Measurements from ENCODE around the gene ZNF652. TPM values are rescaled to one million over a fixed set of nuclear protein-coding genes. Genes with fewer than 3 reads are reported as not detected.
A peak's percentile ranks its signal among the peaks of the same experiment; 100 is the strongest.

ZNF652 gene
- polyA plus RNA-seq, 1 donor from 2014 or later = 29.3 TPM

- Mint-ChIP-seq H3K4me3 (peak overlapping the region; percentile 47 to 92 (median 76)), H3K27me3 (peaks cover 15% of the 10 kb centered on the region), H3K9me3 (no peaks in the 10 kb centered on the region), H3K36me3 (no peaks in the 10 kb centered on the region), H3K27ac (peak overlapping the region in 2 of 3 donors; percentile 28 to 78), H3K4me1 (peaks cover 6 to 12% (median 9%) of the 10 kb centered on the region in 3 donors)
Observed at GRCh38 chr17:49260817-49261291, 101.2 kb downstream of the ZNF652 start.

- Mint-ChIP-seq H3K27me3 (peaks cover 15% of the 10 kb centered on the region), H3K9me3 (no peaks in the 10 kb centered on the region), H3K4me1 (peaks cover 6 to 12% (median 9%) of the 10 kb centered on the region in 3 donors), H3K36me3 (no peaks in the 10 kb centered on the region), H3K4me3 (peak overlapping the region; percentile 66 to 92 (median 86)), H3K27ac (peak overlapping the region in 1 of 3 donors; percentile 78)
Observed at GRCh38 chr17:49260011-49260816, 101.8 kb downstream of the ZNF652 start.

- peaks cover 6 to 12% (median 7%) of the 10 kb centered on the region in 3 donors for H3K4me1 Mint-ChIP-seq
- no peaks in the 10 kb centered on the region for H3K36me3 Mint-ChIP-seq
- no peaks in the 10 kb centered on the region for H3K9me3 Mint-ChIP-seq
- peaks cover 15% of the 10 kb centered on the region for H3K27me3 Mint-ChIP-seq
- no peak overlapping the region for H3K27ac Mint-ChIP-seq
- peak overlapping the region; percentile 66 to 91 (median 86) for H3K4me3 Mint-ChIP-seq
Observed at GRCh38 chr17:49259663-49260010, 102.4 kb downstream of the ZNF652 start.

- peaks cover 2 to 12% (median 6%) of the 10 kb centered on the region in 3 donors for H3K4me1 Mint-ChIP-seq
- no peaks in the 10 kb centered on the region for H3K9me3 Mint-ChIP-seq
- H3K27me3 Mint-ChIP-seq = peaks cover 15% of the 10 kb centered on the region
- no peak overlapping the region for H3K4me3 Mint-ChIP-seq
- no peaks in the 10 kb centered on the region for H3K36me3 Mint-ChIP-seq
- H3K27ac Mint-ChIP-seq = no peak overlapping the region
Observed at GRCh38 chr17:49258394-49258793, 103.7 kb downstream of the ZNF652 start.

GRCh38 chr17:49255125-49255524 is 106.9 kb downstream of the ZNF652 start:
- no peak overlapping the region for H3K27ac Mint-ChIP-seq
- no peaks in the 10 kb centered on the region for H3K36me3 Mint-ChIP-seq
- no peaks in the 10 kb centered on the region for H3K9me3 Mint-ChIP-seq
- peaks cover 18% of the 10 kb centered on the region for H3K27me3 Mint-ChIP-seq
- peaks cover 0 to 6% (median 0%) of the 10 kb centered on the region in 3 donors for H3K4me1 Mint-ChIP-seq
- H3K4me3 Mint-ChIP-seq = no peak overlapping the region

- Mint-ChIP-seq H3K27ac (no peak overlapping the region), H3K27me3 (peaks cover 27% of the 10 kb centered on the region), H3K4me1 (peaks cover 0 to 5% (median 3%) of the 10 kb centered on the region in 3 donors), H3K9me3 (no peaks in the 10 kb centered on the region), H3K4me3 (no peak overlapping the region), H3K36me3 (no peaks in the 10 kb centered on the region)
Observed at GRCh38 chr17:49254066-49254465, 108.0 kb downstream of the ZNF652 start.

- Mint-ChIP-seq H3K36me3 (no peaks in the 10 kb centered on the region), H3K9me3 (no peaks in the 10 kb centered on the region), H3K27ac (no peak overlapping the region), H3K4me3 (peak overlapping the region in 1 of 4 donors; percentile 58), H3K4me1 (peaks cover 0 to 7% (median 0%) of the 10 kb centered on the region in 3 donors), H3K27me3 (peaks cover 36% of the 10 kb centered on the region)
Observed at GRCh38 chr17:49252148-49252695, 109.8 kb downstream of the ZNF652 start.

- Mint-ChIP-seq H3K9me3 (no peaks in the 10 kb centered on the region), H3K27me3 (peaks cover 45% of the 10 kb centered on the region), H3K36me3 (no peaks in the 10 kb centered on the region), H3K4me3 (no peak overlapping the region), H3K27ac (no peak overlapping the region), H3K4me1 (peaks cover 0 to 7% (median 0%) of the 10 kb centered on the region in 3 donors)
Observed at GRCh38 chr17:49249890-49250522, 112.0 kb downstream of the ZNF652 start.

- Mint-ChIP-seq H3K9me3 (no peaks in the 10 kb centered on the region), H3K4me3 (peak overlapping the region in 1 of 4 donors; percentile 76), H3K36me3 (no peaks in the 10 kb centered on the region), H3K27me3 (peaks cover 49% of the 10 kb centered on the region), H3K4me1 (peaks cover 0 to 7% (median 0%) of the 10 kb centered on the region in 3 donors), H3K27ac (no peak overlapping the region)
Observed at GRCh38 chr17:49249292-49249794, 112.7 kb downstream of the ZNF652 start.

GRCh38 chr17:49247944-49248343 is 114.1 kb downstream of the ZNF652 start:
- peaks cover 51% of the 10 kb centered on the region for H3K27me3 Mint-ChIP-seq
- H3K4me3 Mint-ChIP-seq = peak overlapping the region in 1 of 4 donors; percentile 30
- H3K9me3 Mint-ChIP-seq = no peaks in the 10 kb centered on the region
- no peaks in the 10 kb centered on the region for H3K36me3 Mint-ChIP-seq
- no peak overlapping the region for H3K27ac Mint-ChIP-seq
- peaks cover 0 to 7% (median 0%) of the 10 kb centered on the region in 3 donors for H3K4me1 Mint-ChIP-seq

GRCh38 chr17:49244839-49245238 is 117.2 kb downstream of the ZNF652 start:
- H3K36me3 Mint-ChIP-seq = no peaks in the 10 kb centered on the region
- peaks cover 32% of the 10 kb centered on the region for H3K27me3 Mint-ChIP-seq
- H3K27ac Mint-ChIP-seq = no peak overlapping the region
- peaks cover 0 to 5% (median 0%) of the 10 kb centered on the region in 3 donors for H3K4me1 Mint-ChIP-seq
- H3K4me3 Mint-ChIP-seq = no peak overlapping the region
- H3K9me3 Mint-ChIP-seq = no peaks in the 10 kb centered on the region

Other genes with a start within 250 kb of the ZNF652 start
- not detected for gene B4GALNT2, start 229.5 kb downstream of the ZNF652 start, polyA plus RNA-seq
- gene GNGT2, start 151.7 kb downstream of the ZNF652 start, polyA plus RNA-seq = 10.3 TPM
- gene ABI3, start 151.5 kb downstream of the ZNF652 start, polyA plus RNA-seq = 34.2 TPM
- gene PHOSPHO1, start 131.5 kb downstream of the ZNF652 start, polyA plus RNA-seq = 1.0 TPM
- 132 TPM for gene PHB1, start 52.6 kb upstream of the ZNF652 start, polyA plus RNA-seq
- not detected for gene NGFR, start 133.0 kb upstream of the ZNF652 start, polyA plus RNA-seq
- not detected for gene NXPH3, start 213.6 kb upstream of the ZNF652 start, polyA plus RNA-seq